ENCODE results near the gene GDPGP1. TPM values are rescaled to one million over a fixed set of nuclear protein-coding genes. Genes with fewer than 3 reads are reported as not detected.

Gene GDPGP1
- total RNA-seq, 1 donor from 2014 or later: 4.1 TPM

DNA sequence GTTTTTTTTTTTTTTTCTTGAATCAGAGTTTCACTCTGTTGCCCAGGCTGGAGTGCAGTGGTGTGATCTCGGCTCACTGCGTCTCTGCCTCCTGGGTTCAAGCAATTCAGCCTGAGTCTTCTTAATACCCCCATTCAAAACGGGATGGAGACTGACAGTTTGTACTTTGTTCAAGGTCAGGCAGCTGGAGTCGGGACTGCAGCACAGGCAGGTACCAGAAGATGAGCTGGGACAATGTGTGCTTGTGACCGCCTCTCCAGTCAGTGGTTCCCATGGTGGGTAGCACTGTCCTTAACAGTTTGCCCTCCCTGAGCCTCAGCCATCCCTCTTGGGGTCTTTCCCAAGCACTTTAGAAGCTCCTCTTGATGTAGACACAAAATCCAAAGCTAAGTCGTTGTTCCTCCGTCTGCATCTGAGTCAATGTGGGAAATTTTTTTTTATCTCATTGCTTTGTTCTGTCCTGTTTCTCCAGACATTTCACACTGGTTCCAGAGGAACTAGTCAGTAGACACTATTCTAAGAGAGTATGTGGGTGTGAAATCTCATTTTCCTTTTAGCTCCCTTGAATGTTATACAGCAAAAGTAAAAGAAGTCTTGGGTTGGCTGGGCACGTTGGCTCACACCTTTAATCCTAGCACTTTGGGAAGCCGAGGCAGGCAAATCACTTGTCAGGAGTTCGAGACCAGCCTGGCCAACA is 10.1 kb downstream of the GDPGP1 start:
- H3K4me1 Mint-ChIP-seq (ENCODE audit: low read depth, unreplicated experiment): no peaks in the 10 kb centered on the region
- Histone ChIP-seq H3K36me3 (ENCODE audit: insufficient read depth, low read length) (no peaks in the 10 kb centered on the region), H4K20me1 (ENCODE audit: insufficient read depth, low read length) (no peaks in the 10 kb centered on the region), H2AFZ (ENCODE audit: low read depth, low read length) (no peak overlapping the region), H3K4me3 (ENCODE audit: insufficient read depth, low read depth, low read length) (no peak overlapping the region), H3K9ac (ENCODE audit: low read length) (no peak overlapping the region), H3K4me1 (ENCODE audit: insufficient read depth, low read length) (no peaks in the 10 kb centered on the region), H3K27me3 (ENCODE audit: insufficient read depth, low read length) (no peaks in the 10 kb centered on the region), H3K79me2 (ENCODE audit: insufficient read depth, low read length) (no peaks in the 10 kb centered on the region), H3K9me3 (ENCODE audit: insufficient read depth, low read depth, low read length) (no peaks in the 10 kb centered on the region), H3K4me2 (ENCODE audit: low read length) (no peak overlapping the region), H3K27ac (ENCODE audit: low read depth, low read length) (no peak overlapping the region)
- H3K27me3 Mint-ChIP-seq (ENCODE audit: low read depth, unreplicated experiment): no peaks in the 10 kb centered on the region
- no peak for TF ChIP-seq EZH2 (IDR thresholded peaks at IDR 0.05; ENCODE audit: insufficient read depth, low read length)
- TF ChIP-seq, protein P1, sequence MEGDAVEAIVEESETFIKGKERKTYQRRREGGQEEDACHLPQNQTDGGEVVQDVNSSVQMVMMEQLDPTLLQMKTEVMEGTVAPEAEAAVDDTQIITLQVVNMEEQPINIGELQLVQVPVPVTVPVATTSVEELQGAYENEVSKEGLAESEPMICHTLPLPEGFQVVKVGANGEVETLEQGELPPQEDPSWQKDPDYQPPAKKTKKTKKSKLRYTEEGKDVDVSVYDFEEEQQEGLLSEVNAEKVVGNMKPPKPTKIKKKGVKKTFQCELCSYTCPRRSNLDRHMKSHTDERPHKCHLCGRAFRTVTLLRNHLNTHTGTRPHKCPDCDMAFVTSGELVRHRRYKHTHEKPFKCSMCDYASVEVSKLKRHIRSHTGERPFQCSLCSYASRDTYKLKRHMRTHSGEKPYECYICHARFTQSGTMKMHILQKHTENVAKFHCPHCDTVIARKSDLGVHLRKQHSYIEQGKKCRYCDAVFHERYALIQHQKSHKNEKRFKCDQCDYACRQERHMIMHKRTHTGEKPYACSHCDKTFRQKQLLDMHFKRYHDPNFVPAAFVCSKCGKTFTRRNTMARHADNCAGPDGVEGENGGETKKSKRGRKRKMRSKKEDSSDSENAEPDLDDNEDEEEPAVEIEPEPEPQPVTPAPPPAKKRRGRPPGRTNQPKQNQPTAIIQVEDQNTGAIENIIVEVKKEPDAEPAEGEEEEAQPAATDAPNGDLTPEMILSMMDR (IDR thresholded peaks at IDR 0.05; ENCODE audit: insufficient read depth, low read depth, low read length): no peak
- no peak overlapping the region for H3K27ac Mint-ChIP-seq (ENCODE audit: unreplicated experiment)
- DNase-seq (ENCODE audit: low read depth) (no peak), FAIRE-seq (no peak)
- H3K4me3 Mint-ChIP-seq (ENCODE audit: unreplicated experiment): no peak overlapping the region
- H3K9me3 Mint-ChIP-seq (ENCODE audit: unreplicated experiment): no peaks in the 10 kb centered on the region
- H3K36me3 Mint-ChIP-seq (ENCODE audit: low read depth, unreplicated experiment): no peaks in the 10 kb centered on the region

DNA sequence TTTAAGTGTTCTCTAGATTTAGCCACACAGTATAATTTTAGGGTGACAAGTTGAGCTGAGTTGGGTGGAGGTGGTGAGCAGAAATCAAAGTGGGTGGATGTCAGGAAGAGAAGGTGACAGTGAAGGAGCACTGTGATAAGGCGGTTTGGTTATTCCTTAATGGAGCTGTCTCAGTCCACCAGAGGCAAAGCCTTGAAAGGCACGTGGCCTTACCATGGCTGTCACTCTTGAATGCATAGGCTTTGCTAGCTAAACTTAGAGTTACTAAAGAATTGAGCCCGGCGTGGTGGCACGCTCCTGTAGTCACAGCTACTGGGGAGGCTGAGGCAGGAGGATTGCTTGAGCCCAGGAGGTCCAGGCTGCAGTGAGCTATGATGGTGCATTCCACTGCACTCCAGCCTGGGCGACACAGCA is 14.8 kb downstream of the GDPGP1 start:
- no peaks in the 10 kb centered on the region for H3K36me3 ChIP-seq (ENCODE audit: insufficient read depth, low read length)
- H3K9me3 ChIP-seq (ENCODE audit: insufficient read depth, low read depth, low read length): no peaks in the 10 kb centered on the region
- no peaks in the 10 kb centered on the region for H4K20me1 ChIP-seq (ENCODE audit: insufficient read depth, low read length)
- no peaks in the 10 kb centered on the region for H3K9me3 Mint-ChIP-seq (ENCODE audit: unreplicated experiment)
- no peak overlapping the region for H3K27ac ChIP-seq (ENCODE audit: low read depth, low read length)
- no peak for TF ChIP-seq EZH2 (IDR thresholded peaks at IDR 0.05; ENCODE audit: insufficient read depth, low read length)
- TF ChIP-seq, protein P1 (IDR thresholded peaks at IDR 0.05; ENCODE audit: insufficient read depth, low read depth, low read length): no peak
- no peaks in the 10 kb centered on the region for H3K36me3 Mint-ChIP-seq (ENCODE audit: low read depth, unreplicated experiment)
- no peaks in the 10 kb centered on the region for H3K27me3 ChIP-seq (ENCODE audit: insufficient read depth, low read length)
- H3K4me3 ChIP-seq (ENCODE audit: insufficient read depth, low read depth, low read length): peak overlapping the region; percentile 79
- H3K4me1 Mint-ChIP-seq (ENCODE audit: low read depth, unreplicated experiment): no peaks in the 10 kb centered on the region
- H3K4me1 ChIP-seq (ENCODE audit: insufficient read depth, low read length): no peaks in the 10 kb centered on the region
- no peak for DNase-seq (ENCODE audit: low read depth)
- H3K9ac ChIP-seq (ENCODE audit: low read length): no peak overlapping the region
- peak overlapping the region; percentile 98 for H3K4me2 ChIP-seq (ENCODE audit: low read length)
- peak overlapping the region; percentile 91 for H2AFZ ChIP-seq (ENCODE audit: low read depth, low read length)
- no peak overlapping the region for H3K27ac Mint-ChIP-seq (ENCODE audit: unreplicated experiment)
- H3K4me3 Mint-ChIP-seq (ENCODE audit: unreplicated experiment): no peak overlapping the region
- no peaks in the 10 kb centered on the region for H3K79me2 ChIP-seq (ENCODE audit: insufficient read depth, low read length)
- no peaks in the 10 kb centered on the region for H3K27me3 Mint-ChIP-seq (ENCODE audit: low read depth, unreplicated experiment)
- FAIRE-seq: no peak

DNA sequence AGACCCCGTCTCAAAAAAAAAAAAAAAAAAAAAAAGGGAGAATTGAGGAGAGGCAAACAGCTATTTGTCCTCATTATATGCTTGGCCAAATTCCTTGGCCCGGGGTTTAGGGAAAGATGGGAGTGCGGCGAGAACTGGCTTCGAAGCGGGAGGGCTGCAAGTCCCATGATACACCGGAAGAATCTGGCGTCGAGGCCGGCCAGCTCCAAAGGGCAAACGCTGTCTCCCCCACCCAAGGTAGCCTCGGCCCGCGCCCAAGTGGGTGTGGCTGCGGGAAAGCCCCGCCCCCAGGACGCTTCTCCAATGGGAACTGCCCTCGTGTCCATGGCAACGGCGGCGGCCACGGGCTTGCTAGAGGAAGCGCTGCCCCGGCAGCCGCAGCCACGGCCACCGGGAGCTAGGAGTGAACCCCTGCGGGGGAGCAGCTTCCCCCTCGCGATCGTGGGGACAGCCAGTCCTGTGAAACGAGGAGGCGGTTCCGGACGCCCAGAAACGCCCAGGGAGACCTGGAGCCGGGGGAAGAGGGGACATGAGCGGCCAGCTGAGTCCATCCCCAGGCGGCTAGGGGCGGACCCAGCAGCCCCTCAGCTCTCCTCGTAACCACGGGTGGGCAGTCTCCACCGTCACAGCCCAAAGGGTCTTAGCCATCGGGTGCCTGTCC is 15.3 kb downstream of the GDPGP1 start, which contains the start of gene TTLL13:
Gene TTLL13 (plus strand): TSS at position 354 of the 661 bp plus-strand sequence. CDS start 1,075 bp downstream, outside the sequence.
- H3K9me3 ChIP-seq (ENCODE audit: insufficient read depth, low read depth, low read length): no peaks in the 10 kb centered on the region
- H3K4me3 ChIP-seq (ENCODE audit: insufficient read depth, low read depth, low read length): peak within 1 kb of the TSS; percentile 79
- no peaks in the 10 kb centered on the region for H3K4me1 Mint-ChIP-seq (ENCODE audit: low read depth, unreplicated experiment)
- no peaks in the 10 kb centered on the region for H3K27me3 ChIP-seq (ENCODE audit: insufficient read depth, low read length)
- DNase-seq (ENCODE audit: low read depth): peak; percentile 65
- no peaks in the 10 kb centered on the region for H4K20me1 ChIP-seq (ENCODE audit: insufficient read depth, low read length)
- no peak within 1 kb of the TSS for H3K27ac ChIP-seq (ENCODE audit: low read depth, low read length)
- H3K27me3 Mint-ChIP-seq (ENCODE audit: low read depth, unreplicated experiment): no peaks in the 10 kb centered on the region
- H3K9ac ChIP-seq (ENCODE audit: low read length): peak within 1 kb of the TSS; percentile 73
- H3K36me3 ChIP-seq (ENCODE audit: insufficient read depth, low read length): no peaks in the 10 kb centered on the region
- H2AFZ ChIP-seq (ENCODE audit: low read depth, low read length): peak within 1 kb of the TSS; percentile 91
- H3K79me2 ChIP-seq (ENCODE audit: insufficient read depth, low read length): no peaks in the 10 kb centered on the region
- H3K36me3 Mint-ChIP-seq (ENCODE audit: low read depth, unreplicated experiment): no peaks in the 10 kb centered on the region
- FAIRE-seq: no peak
- H3K27ac Mint-ChIP-seq (ENCODE audit: unreplicated experiment): no peak within 1 kb of the TSS
- H3K4me2 ChIP-seq (ENCODE audit: low read length): peak within 1 kb of the TSS; percentile 98
- H3K4me3 Mint-ChIP-seq (ENCODE audit: unreplicated experiment): peak within 1 kb of the TSS; percentile 71
- H3K9me3 Mint-ChIP-seq (ENCODE audit: unreplicated experiment): no peaks in the 10 kb centered on the region
- TF ChIP-seq, protein P1 (IDR thresholded peaks at IDR 0.05; ENCODE audit: insufficient read depth, low read depth, low read length): no peak
- no peaks in the 10 kb centered on the region for H3K4me1 ChIP-seq (ENCODE audit: insufficient read depth, low read length)
